GM11168 (cell line): Measurements from ENCODE around the gene JAKMIP2.
"Not testable (repeated sequence)": the region's sequence is repeated elsewhere in the genome, so short reads cannot be mapped to it uniquely, and the experiment has no call there.

Source experiments
- in situ Hi-C: fragments of 300-500 bp; cut with MboI; formaldehyde crosslinking; loops from one replicate; pipeline ENCODE4 v1.12.0; 2022; ENCODE audit warnings: low sequenced_read_pairs; ENCODE audit not compliant: unreplicated experiment

The JAKMIP2 gene

DNA sequence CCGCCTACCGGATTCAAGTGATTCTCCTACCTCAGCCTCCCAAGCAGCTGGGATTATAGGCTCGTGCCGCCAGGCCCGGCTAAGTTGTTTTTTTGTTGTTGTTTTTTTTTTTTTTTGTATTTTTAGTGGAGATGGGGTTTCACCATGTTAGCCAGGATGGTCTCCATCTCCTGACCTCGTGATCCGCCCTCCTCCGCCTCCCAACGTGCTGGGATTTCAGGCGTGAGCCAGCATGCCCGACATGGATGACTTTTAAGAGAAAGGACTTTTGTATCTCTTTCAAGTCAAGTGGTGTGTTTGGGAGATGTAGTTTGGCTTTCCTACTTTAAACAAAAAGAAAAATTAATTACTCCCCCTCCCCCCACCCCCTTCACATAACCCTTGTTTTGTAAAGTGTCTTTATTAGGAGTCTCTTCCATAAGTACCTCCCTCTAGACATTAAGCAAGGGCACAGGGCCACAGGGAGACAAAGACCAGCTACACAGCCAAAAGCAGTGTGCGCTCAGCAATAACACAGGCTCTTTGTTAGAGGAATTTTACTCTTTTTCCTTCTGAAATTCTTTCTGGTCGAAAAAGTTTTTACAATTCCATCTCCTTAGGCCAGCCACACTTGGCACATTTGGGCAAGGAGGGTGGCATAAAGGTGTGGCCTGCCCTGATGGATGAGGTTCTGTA is 31.2 kb downstream of the JAKMIP2 start:
- in situ Hi-C loops, result no loop called here

DNA sequence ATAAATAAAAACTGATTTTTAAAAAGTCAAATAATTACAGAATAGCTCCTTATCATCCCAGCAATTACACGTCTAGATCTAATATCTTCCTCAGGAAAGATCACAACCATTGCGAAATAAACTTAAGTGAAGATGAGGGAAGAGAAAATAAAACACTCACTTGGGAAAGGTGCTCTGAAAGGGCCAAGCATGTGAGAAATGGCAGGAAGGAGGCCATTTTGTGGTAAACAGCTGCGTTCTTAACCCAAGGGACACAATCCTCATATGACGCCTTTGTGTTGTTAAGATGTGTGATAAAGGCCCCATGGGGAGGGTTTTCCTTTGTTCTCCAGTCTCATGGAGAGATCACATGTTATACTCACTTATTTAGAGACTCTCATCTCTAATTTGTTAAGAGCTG is 32.5 kb downstream of the JAKMIP2 start:
- in situ Hi-C loops, result no loop called here

DNA sequence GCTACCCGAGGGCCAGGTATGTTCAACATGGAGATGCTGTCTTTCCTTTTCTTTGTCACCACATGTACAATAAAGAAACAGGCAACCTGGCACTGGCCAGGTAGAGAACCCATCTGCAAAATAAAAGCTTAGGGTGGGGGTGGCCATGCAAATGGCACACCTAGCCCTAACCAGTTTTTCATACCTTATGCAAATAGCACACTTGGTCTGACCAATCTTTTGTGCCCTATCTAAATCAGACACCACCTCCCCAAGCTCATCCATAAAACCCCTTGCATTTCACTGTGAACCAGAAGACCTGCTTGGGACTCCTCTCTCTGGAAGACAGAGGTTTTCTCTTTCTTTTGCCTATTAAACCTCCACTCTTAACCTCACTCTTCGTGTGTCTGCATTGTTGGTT is 33.9 kb downstream of the JAKMIP2 start:
- in situ Hi-C loops, result no loop called here

DNA sequence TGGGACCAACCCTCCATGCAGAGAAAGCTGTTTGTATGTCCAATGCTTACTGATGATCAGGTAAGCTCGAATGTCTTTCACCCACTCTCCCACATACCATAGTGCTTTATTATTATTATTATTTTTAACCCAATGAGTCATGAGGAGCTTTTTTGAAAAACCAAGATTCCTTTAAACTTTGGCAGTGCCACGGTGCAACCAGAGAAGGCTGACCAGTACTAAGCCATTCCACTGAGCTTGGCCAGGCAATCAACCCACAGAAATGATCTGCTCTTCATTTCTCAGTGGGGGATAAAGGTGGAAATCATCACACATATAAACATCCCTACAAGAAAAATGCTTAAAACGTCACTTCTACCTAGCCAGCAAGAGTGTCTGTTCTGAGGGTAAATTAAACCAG is 35.5 kb downstream of the JAKMIP2 start:
- in situ Hi-C loops, result no loop called here

DNA sequence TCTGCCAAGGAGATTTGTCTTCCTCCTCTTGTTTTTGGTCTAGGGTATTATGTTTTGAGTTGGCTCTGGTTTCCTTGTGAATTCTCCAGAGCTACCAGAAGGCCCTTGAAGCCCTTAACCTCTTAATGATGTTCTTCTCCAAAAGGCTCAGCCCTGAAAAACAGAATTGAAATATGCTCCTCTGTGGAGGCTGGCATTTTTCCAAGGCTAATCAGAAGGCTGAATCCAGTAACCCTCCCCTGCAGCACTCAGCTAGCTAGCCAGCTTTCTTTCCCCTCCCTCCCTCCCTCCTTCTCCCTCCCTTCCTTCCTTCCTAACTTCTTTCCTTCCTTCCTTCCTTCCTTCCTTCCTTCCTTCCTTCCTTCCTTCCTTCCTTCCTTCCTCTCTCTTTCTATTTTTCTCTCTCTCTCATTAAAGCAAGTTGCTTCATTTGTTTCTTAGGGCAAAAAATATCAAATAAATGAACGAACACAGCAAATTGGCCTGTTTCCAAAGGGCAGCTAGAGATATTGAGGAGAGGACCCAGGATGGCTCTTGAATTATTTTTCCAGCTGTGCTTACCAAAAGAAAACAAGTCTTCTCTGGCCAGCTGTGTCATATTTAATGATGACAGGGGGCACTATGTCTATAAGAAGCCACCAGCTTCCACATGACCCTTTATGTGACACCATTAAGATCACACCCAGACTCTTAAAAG is 38.7 kb downstream of the JAKMIP2 start:
- in situ Hi-C loops, result no loop called here

DNA sequence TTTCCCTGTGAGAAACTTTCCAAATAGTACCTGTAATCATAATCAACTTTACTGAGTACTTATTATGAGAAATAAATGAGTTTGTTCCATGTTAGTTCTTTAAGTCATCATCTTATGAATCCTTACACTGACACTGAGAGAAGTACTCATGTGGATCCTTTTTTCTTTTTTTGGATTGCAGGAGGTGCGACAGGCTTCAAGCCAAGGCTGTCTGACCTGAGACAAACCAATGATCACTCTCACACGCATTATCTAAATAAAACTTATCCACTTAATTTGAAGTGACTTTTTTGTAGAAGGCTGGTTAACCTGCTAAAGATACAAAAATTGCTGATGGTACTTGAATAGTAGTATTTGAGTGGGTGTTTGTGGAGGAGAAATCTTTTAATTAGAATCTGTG is 39.5 kb downstream of the JAKMIP2 start:
- in situ Hi-C loops, result no loop called here

DNA sequence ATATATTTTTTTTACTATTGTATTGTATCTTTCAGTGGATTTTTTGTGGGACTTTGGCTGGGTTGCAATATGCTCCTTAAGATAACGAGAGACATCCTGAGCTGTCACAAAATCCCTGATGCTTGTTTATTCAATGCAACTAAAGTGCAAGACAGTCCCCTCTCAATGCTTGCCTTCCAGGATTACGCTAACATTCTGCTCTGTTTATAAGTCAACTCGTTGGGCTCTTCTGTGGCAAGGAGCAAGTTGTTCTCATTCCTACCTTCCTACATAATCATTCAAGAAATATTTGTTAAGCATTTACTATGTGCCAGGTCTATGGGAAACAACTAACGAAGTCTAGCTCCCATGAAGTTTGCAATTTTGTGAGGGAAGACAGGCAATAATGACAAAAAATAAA is 40.4 kb downstream of the JAKMIP2 start:
- in situ Hi-C loops, result no loop called here

DNA sequence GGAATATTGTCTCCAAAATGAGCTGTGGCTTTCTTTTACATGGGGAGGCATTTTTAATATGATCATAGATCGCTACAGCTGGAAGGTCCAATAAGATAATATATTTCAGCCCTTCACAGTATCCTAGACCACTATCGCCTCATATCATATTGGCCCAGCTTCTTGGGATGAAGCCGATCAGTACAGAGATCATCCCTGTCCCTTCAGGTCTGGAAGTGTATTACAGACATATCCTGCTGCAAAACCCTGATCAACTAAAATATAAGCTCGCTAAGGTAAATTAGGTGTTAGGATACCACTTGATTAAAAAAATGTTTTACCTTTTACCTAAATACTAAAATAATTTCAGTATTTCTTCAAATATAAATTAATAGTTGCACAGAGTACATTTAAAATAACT is 41.7 kb downstream of the JAKMIP2 start:
- in situ Hi-C loops, result no loop called here

DNA sequence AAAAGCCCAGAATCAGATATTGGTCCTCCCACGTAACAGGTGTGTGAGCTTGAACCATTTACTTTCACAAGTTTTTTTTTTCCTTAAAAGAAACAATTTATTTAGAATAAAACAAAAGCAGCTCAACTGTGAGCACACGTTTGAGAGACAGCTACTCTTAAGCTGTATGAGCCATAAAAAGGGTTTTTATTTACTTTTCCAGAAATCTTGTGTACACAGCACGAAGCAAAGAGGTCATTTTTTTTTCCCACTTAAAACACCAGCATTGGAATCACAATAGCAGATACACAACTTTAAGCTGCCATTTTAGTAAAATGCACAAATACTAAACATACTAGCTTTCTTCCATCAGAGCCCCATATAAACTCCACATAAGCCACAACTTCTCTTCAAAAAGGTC is 44.6 kb downstream of the JAKMIP2 start:
- in situ Hi-C loops, result no loop called here

DNA sequence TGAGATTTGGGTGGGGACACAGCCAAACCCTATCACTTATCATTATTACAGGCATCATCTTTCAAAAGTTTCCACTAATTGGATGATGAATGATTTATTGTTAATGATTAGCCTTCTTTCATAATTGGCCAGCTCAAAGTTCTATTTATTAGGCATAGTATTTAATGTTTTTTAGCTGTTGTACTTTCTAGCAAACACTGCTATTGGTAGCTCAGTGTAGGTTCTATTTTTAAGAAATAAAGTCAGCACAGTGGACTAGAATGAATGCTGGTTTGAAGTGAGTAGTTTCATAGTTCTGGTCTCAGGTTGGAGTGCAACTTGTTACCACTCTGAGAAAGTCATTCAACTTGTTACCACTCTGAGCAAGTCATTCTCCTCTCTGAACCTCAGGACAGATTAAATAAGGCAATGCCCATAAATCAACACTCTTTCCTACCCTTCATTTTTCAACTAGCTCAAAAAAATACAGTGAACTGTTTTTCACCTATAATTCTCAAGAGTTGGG is 46.9 kb downstream of the JAKMIP2 start:
- in situ Hi-C loops, result no loop called here

DNA sequence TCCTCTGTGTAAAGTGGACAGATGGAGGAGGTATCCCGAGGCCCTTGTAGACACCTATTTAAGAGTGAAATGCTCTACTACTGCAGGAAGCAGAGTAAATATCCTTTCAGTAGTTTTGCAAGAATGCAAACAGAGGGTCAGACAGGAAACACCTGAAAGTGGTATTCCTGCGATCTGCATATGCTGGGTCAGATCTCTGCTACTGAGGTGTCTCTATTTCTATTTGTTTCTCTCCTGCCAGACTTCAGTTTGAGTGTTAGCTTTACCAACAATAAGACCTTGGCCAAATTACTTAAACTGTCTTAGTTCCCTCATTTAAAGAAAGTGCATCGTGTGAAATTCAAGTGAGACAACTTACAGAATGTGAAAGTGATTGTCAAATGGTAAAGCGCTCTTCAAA is 47.6 kb downstream of the JAKMIP2 start:
- in situ Hi-C loops, result no loop called here

DNA sequence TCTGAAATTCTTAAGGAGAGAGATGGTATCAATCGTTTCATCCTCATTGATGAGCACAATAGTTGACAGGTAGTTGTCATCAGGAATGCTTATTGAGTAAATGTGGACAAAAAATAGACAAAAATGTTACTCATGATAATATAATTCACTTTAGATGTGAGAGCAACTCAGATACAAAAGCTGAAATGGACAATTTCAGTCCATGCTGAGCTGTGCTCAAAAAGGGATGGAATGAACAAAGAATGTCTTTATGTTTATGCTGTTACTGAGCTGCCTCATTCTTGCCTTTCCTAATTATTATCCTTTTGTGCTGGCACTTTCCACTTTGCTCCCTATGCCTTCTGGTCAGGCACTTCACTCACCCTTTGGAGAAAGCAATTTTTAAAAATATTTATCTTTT is 49.5 kb downstream of the JAKMIP2 start:
- in situ Hi-C loops, result no loop called here

DNA sequence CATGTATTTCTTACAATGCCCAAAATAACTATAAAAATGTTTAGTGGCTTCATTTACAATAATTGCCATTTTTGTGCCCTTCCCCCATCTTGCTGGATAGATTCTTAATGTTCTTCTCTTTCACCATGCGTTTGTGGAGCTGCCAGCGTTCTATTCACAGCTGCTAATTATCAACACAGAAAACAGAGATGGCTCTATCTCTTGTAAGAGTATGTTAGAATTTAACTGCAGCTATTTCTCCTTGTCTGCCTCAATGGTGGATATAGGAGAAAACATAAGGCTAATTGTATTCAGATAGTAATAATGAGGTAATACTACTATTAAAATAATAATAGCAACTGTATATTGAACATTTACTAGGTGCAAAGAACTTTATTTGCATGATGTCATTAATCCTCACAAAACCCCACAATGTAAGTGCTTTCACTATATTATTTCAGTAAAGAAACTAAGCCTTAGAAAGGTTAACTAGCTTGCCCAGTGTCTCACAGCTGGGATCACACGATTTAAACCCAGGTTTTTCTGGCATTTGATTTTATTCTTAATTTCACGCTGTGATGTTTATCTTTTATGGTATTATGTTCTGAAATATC is 50.1 kb downstream of the JAKMIP2 start:
- in situ Hi-C loops, result no loop called here

DNA sequence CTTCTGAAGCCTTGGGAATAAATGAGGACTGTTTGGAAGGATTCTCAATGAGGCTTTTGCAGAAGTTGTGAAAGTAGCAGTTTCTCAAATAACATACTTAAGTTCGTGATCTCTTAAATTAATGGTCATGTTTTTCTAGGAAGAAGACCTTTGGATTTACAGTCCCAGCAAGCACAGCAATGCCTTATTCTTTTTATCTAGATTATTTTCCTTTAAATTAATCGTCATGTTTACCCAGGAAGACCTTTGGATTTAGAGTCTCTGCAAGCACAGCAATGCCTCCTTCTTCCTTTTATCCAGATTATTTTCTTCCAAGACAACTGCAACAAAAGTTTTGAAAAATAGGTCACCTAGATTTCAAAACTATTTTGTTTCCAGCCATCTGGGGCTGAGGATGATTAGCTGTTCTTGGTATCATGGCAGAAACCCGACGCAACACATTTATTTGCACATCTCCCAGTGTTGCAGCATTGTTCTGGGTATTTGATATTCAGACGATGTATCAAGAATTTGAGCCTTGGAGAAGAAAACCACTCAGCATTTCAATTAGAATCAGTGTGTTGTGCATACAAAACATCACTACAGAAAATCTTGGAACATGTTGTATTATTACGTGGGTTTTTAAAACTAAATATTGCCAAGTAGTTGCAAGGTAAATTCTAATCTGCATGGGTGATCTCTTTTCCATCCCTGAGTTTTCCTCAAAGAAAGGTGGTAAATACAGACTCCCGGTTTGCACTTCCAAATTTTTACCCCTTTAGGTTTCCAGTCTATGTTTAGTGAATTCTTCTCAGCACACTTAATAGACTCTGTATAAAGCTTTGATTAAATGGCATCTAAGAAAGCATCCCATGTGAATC is 50.9 kb downstream of the JAKMIP2 start:
- in situ Hi-C loops, result no loop called here

DNA sequence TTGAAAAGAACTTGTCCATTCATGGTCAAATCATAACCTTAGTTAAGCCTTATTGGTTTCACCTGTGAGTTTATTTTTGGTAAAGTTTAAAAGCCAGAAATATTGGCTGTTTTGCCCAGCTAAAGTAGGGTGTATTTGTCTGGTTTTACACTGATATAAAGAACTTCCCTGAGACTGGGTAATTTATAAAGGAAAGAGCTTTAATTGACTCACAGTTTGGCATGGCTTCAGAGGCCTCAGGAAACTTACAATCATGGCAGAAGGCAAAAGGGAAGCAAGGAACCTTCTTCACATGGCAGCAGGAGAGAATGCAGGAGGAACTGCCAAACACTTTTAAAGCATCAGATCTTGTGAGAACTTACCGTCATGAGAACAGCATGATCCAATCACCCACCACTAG is 55.3 kb downstream of the JAKMIP2 start:
- in situ Hi-C loops, result no loop called here

DNA sequence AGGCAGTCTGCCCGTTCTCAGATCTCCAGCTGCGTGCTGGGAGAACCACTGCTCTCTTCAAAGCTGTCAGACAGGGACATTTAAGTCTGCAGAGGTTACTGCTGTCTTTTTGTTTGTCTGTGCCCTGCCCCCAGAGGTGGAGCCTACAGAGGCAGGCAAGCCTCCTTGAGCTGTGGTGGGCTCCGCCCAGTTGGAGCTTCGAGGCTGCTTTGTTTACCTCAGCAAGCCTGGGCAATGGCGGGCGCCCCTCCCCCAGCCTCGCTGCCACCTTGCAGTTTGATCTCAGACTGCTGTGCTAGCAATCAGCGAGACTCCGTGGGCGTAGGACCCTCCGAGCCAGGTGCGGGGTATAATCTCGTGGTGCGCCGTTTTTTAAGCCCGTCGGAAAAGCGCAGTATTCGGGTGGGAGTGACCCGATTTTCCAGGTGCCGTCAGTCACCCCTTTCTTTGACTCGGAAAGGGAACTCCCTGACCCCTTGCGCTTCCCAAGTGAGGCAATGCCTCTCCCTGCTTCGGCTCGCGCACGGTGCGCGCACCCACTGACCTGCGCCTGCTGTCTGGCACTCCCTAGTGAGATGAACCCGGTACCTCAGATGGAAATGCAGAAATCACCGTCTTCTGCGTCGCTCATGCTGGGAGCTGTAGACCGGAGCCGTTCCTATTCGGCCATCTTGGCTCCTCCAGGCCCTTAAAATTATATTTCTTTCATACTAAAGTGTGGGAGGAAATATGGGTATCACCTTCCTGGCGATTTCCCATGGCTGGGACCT is 61.2 kb downstream of the JAKMIP2 start:
- in situ Hi-C loops, result not testable (repeated sequence)

DNA sequence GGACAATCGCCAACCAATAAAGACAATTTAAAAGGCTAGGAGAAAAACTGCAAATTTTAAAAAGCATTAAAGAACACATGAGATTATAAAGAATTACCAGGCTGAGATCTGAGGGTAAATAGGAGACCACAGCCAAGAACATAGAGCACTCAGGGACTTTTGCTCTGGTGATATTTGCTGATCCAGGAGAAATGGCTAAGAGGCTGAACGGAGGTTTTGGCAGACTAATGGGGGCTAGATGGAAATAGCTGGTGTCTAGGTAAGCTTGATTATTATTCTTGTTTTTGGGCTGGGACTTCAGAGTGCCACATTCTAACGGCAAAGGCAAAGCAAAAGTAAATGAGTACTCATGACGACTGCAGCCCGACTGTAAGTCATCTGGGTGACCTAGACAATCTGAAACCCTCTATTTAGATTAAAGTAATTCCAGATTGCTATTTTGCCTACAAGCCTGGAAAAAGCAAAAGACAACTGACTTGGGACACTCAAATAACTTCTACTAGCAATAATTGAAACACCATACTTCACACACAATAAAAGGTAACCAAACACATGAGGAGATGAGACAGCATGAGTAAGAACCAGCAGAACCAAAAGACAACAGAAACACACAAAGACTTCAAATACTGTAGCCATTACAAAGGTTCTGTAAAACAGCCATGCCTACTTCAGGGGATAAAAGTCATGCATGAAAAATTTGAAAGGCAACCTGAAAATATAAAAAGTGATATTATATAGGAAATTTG is 68.8 kb downstream of the JAKMIP2 start:
- in situ Hi-C loops, result no loop called here

DNA sequence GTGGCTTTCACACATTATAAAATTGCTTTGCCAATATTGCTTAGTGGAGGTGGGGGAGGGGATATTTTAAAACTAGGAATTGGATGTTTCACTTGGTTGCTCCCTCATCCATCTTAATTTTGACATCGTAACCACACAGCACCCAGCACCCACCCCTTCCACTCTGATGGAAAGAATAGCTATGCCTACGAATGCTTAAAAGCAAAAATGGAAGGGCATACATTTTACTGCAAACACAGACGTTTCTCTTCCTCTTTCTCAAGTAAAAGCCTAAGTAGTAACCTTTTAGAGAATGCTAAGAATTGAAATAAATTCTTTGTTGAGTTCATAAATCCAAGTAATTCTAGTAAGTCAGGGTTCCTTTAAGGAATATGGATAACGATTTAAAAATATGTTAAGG is 69.9 kb downstream of the JAKMIP2 start:
- in situ Hi-C loops, result no loop called here

DNA sequence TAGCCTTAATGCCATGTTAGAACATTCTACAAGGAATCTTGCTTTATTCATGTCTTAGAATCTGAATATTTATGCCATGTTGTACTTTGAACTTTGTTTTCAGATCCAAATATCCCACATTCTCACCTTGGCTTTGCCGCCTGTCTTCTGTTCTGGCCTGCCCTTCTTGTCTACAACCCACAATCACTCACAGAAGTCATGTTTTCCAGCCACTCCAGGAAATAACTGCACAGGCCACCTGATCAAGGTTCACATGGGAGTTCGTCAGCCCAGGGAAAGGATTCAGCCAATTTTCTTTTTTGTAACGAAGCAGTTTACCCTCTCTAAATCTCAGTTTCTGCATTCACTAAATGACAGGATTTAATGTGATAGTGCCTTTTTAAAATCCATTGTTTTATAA is 70.5 kb downstream of the JAKMIP2 start:
- in situ Hi-C loops, result no loop called here
